Skeletal muscle satellite cell (primary cell): ENCODE data around the gene ATP5PO.

Experiments used
- H3K27me3 ChIP-seq: 2 replicates; pipeline ENCODE4 v1.7.0; 2013; ENCODE audit warnings: low read length; ENCODE audit not compliant: control insufficient read depth, insufficient read depth
- H3K36me3 ChIP-seq: 2 replicates; pipeline ENCODE4 v1.7.0; 2013; ENCODE audit warnings: mild to moderate bottlenecking, control low read depth, low read length; ENCODE audit not compliant: insufficient read depth
- H3K4me1 ChIP-seq: 2 replicates; pipeline ENCODE4 v1.7.0; 2013; ENCODE audit warnings: low read length; ENCODE audit not compliant: control insufficient read depth, insufficient read depth
- H3K4me2 ChIP-seq: 2 replicates; pipeline ENCODE4 v1.7.0; 2013; ENCODE audit warnings: mild to moderate bottlenecking, low read length
- H3K4me3 ChIP-seq: 2 replicates; pipeline ENCODE4 v1.7.0; 2013; ENCODE audit warnings: low read length
- H3K9ac ChIP-seq: 2 replicates; pipeline ENCODE4 v1.7.0; 2013; ENCODE audit warnings: mild to moderate bottlenecking, low read depth, low read length, moderate library complexity
- H3K9me3 ChIP-seq: replicated peaks from 2 replicates; pipeline ENCODE4 v1.7.0; 2013; ENCODE audit warnings: mild to moderate bottlenecking, control low read depth, low read length

The ATP5PO gene

GRCh38 chr21:33949516-33950430 is 34.2 kb upstream of the ATP5PO start:
- H3K27me3 ChIP-seq = no peaks in the 10 kb centered on the region
- no peak overlapping the region for H3K4me3 ChIP-seq
- no peak overlapping the region for H3K9ac ChIP-seq
- H3K4me2 ChIP-seq = no peak overlapping the region
- H3K4me1 ChIP-seq = peaks cover 23% of the 10 kb centered on the region
- H3K36me3 ChIP-seq = no peaks in the 10 kb centered on the region
- no peaks in the 10 kb centered on the region for H3K9me3 ChIP-seq

GRCh38 chr21:33948951-33949444 is 33.4 kb upstream of the ATP5PO start:
- Histone ChIP-seq H3K9ac (no peak overlapping the region), H3K9me3 (no peaks in the 10 kb centered on the region), H3K4me1 (peaks cover 23% of the 10 kb centered on the region), H3K27me3 (no peaks in the 10 kb centered on the region), H3K4me3 (no peak overlapping the region), H3K36me3 (no peaks in the 10 kb centered on the region), H3K4me2 (no peak overlapping the region)

GRCh38 chr21:33948096-33948950 is 32.7 kb upstream of the ATP5PO start:
- H3K36me3 ChIP-seq = no peaks in the 10 kb centered on the region
- peak overlapping the region; percentile 74 for H3K4me2 ChIP-seq
- H3K4me1 ChIP-seq = peaks cover 23% of the 10 kb centered on the region
- H3K27me3 ChIP-seq = no peaks in the 10 kb centered on the region
- H3K9ac ChIP-seq = peak overlapping the region; percentile 31
- H3K9me3 ChIP-seq = no peaks in the 10 kb centered on the region
- peak overlapping the region; percentile 37 for H3K4me3 ChIP-seq

- H3K27me3 ChIP-seq = no peaks in the 10 kb centered on the region
- peak overlapping the region; percentile 74 for H3K4me2 ChIP-seq
- H3K4me1 ChIP-seq = peaks cover 23% of the 10 kb centered on the region
- no peaks in the 10 kb centered on the region for H3K9me3 ChIP-seq
- H3K36me3 ChIP-seq = no peaks in the 10 kb centered on the region
- H3K4me3 ChIP-seq = peak overlapping the region; percentile 57
- peak overlapping the region; percentile 31 for H3K9ac ChIP-seq
Measured at GRCh38 chr21:33947451-33948095, 32.0 kb upstream of the ATP5PO start.

- H3K4me2 ChIP-seq = no peak overlapping the region
- H3K9me3 ChIP-seq = no peaks in the 10 kb centered on the region
- no peak overlapping the region for H3K9ac ChIP-seq
- H3K4me3 ChIP-seq = no peak overlapping the region
- H3K36me3 ChIP-seq = no peaks in the 10 kb centered on the region
- H3K4me1 ChIP-seq = peaks cover 25% of the 10 kb centered on the region
- H3K27me3 ChIP-seq = no peaks in the 10 kb centered on the region
Measured at GRCh38 chr21:33945652-33946270, 30.2 kb upstream of the ATP5PO start.

- Histone ChIP-seq H3K4me1 (peaks cover 28% of the 10 kb centered on the region), H3K9me3 (no peaks in the 10 kb centered on the region), H3K4me2 (no peak overlapping the region), H3K36me3 (no peaks in the 10 kb centered on the region), H3K27me3 (no peaks in the 10 kb centered on the region), H3K4me3 (no peak overlapping the region), H3K9ac (no peak overlapping the region)
Measured at GRCh38 chr21:33944185-33944763, 28.7 kb upstream of the ATP5PO start.

- peaks cover 19% of the 10 kb centered on the region for H3K4me1 ChIP-seq
- H3K4me3 ChIP-seq = no peak overlapping the region
- no peaks in the 10 kb centered on the region for H3K9me3 ChIP-seq
- no peaks in the 10 kb centered on the region for H3K27me3 ChIP-seq
- H3K9ac ChIP-seq = no peak overlapping the region
- no peaks in the 10 kb centered on the region for H3K36me3 ChIP-seq
- H3K4me2 ChIP-seq = no peak overlapping the region
Measured at GRCh38 chr21:33943293-33943692, 27.7 kb upstream of the ATP5PO start.

- Histone ChIP-seq H3K4me1 (peaks cover 13% of the 10 kb centered on the region), H3K4me2 (no peak overlapping the region), H3K4me3 (no peak overlapping the region)
Measured at GRCh38 chr21:33942426-33942825, 26.8 kb upstream of the ATP5PO start.

GRCh38 chr21:33940881-33941245 is 25.3 kb upstream of the ATP5PO start:
- Histone ChIP-seq H3K4me1 (peaks cover 12% of the 10 kb centered on the region), H3K27me3 (no peaks in the 10 kb centered on the region), H3K9ac (peak overlapping the region; percentile 21), H3K36me3 (no peaks in the 10 kb centered on the region), H3K4me2 (no peak overlapping the region), H3K4me3 (no peak overlapping the region), H3K9me3 (no peaks in the 10 kb centered on the region)

More at GRCh38 chr21:33942426-33942825, 26.8 kb upstream of the ATP5PO start:
- Histone ChIP-seq H3K36me3 (no peaks in the 10 kb centered on the region), H3K27me3 (no peaks in the 10 kb centered on the region), H3K9ac (no peak overlapping the region), H3K9me3 (no peaks in the 10 kb centered on the region)

- Histone ChIP-seq H3K27me3 (no peaks in the 10 kb centered on the region), H3K4me3 (no peak overlapping the region), H3K36me3 (no peaks in the 10 kb centered on the region), H3K9me3 (no peaks in the 10 kb centered on the region), H3K4me2 (no peak overlapping the region), H3K4me1 (peaks cover 12% of the 10 kb centered on the region), H3K9ac (peak overlapping the region; percentile 21)
Measured at GRCh38 chr21:33940164-33940880, 24.7 kb upstream of the ATP5PO start.
